GM23338 (cell line): Measurements from ENCODE around the gene CDYL. TPM values are rescaled to one million over a fixed set of nuclear protein-coding genes. Genes with fewer than 3 reads are reported as not detected.

Experiments used
- ATAC-seq: fragments of 200-7000 bp; cut with Tn5 transposase; 3 replicates; pipeline ENCODE4 v1.9.1; 2020
- DNase-seq: peaks from one replicate; pipeline ENCODE4 v3.0.0-alpha.2; 2015; ENCODE audit warnings: low spot score
- H2AFZ ChIP-seq: fragments of 200-600 bp; sonication (generic); 2 replicates; pipeline ENCODE4 v1.8.0; 2016; ENCODE audit warnings: antibody characterized with exemption, mild to moderate bottlenecking, moderate library complexity
- H3F3A ChIP-seq: fragments of 200-600 bp; sonication (generic); replicated peaks from 2 replicates; pipeline ENCODE4 v1.8.0; 2017; ENCODE audit warnings: antibody characterized with exemption, mixed run types, low read depth
- H3K27ac ChIP-seq: fragments of 200-600 bp; sonication (generic); 2 replicates; pipeline ENCODE4 v1.6.1; 2016; ENCODE audit warnings: low read depth
- H3K27me3 ChIP-seq: fragments of 200-600 bp; sonication (generic); 2 replicates; pipeline ENCODE4 v1.8.0; 2016; ENCODE audit warnings: mild to moderate bottlenecking, mixed run types, moderate library complexity; ENCODE audit not compliant: insufficient read depth
- H3K36me3 ChIP-seq: fragments of 200-600 bp; sonication (generic); 2 replicates; pipeline ENCODE4 v1.8.0; 2016; ENCODE audit warnings: mild to moderate bottlenecking; ENCODE audit not compliant: insufficient read depth
- H3K4me1 ChIP-seq: fragments of 200-600 bp; sonication (generic); 2 replicates; pipeline ENCODE4 v1.8.0; 2016; ENCODE audit warnings: mild to moderate bottlenecking, moderate library complexity; ENCODE audit not compliant: insufficient read depth
- H3K4me2 ChIP-seq: fragments of 200-600 bp; sonication (generic); 2 replicates; pipeline ENCODE4 v1.7.1; 2017; ENCODE audit warnings: mixed run types
- H3K4me3 ChIP-seq: fragments of 200-600 bp; sonication (generic); 2 replicates; pipeline ENCODE4 v1.6.1; 2016; ENCODE audit warnings: mixed run types
- H3K79me2 ChIP-seq: fragments of 200-600 bp; sonication (generic); replicated peaks from 2 replicates; pipeline ENCODE4 v1.8.0; 2017; ENCODE audit warnings: mild to moderate bottlenecking; ENCODE audit not compliant: insufficient read depth
- H3K9me2 ChIP-seq: fragments of 200-600 bp; sonication (generic); 2 replicates; pipeline ENCODE4 v1.8.0; 2017; ENCODE audit not compliant: insufficient read depth
- H4K20me1 ChIP-seq: fragments of 200-600 bp; sonication (generic); replicated peaks from 2 replicates; pipeline ENCODE4 v1.8.0; 2017; ENCODE audit warnings: mild to moderate bottlenecking; ENCODE audit not compliant: insufficient read depth
- H3K27ac Mint-ChIP-seq: 2 replicates; pipeline ENCODE4 v1.8.0; 2020; ENCODE audit warnings: inconsistent platforms, mild to moderate bottlenecking, moderate library complexity, mixed read lengths
- H3K27me3 Mint-ChIP-seq: 3 replicates; pipeline ENCODE4 v1.8.0; 2022; ENCODE audit warnings: low read depth, mild to moderate bottlenecking, moderate library complexity, mixed read lengths, inconsistent platforms; ENCODE audit not compliant: insufficient read depth, poor library complexity
- H3K36me3 Mint-ChIP-seq: 3 replicates; pipeline ENCODE4 v1.8.0; 2021; ENCODE audit warnings: low read depth, mild to moderate bottlenecking, inconsistent platforms, moderate library complexity, mixed read lengths
- H3K4me1 Mint-ChIP-seq: 3 replicates; pipeline ENCODE4 v1.8.0; 2020; ENCODE audit warnings: mild to moderate bottlenecking, inconsistent platforms, mixed read lengths
- H3K4me3 Mint-ChIP-seq: 3 replicates; pipeline ENCODE4 v1.8.0; 2021; ENCODE audit warnings: moderate library complexity, mild to moderate bottlenecking, inconsistent platforms, mixed read lengths
- H3K9me3 Mint-ChIP-seq: 3 replicates; pipeline ENCODE4 v1.8.0; 2020; ENCODE audit warnings: moderate library complexity, mild to moderate bottlenecking, inconsistent platforms, mixed read lengths
- CREB1 ChIP-seq: fragments of 250-450 bp; sonication (Bioruptor Pico); IDR thresholded peaks from 2 replicates; pipeline ENCODE4 v1.5.0; 2020; ENCODE audit warnings: low read depth, mild to moderate bottlenecking, moderate library complexity
- CTCF ChIP-seq, 2 experiments: fragments of 200-600 bp in 1 of 2; sonication (generic) in 1 of 2; conservative IDR thresholded peaks; 2 replicates each; pipeline versions ENCODE4 v1.5.1 to v1.6.1; 2016 to 2017; ENCODE audit warnings: antibody characterized with exemption in 2 of 2, low read depth in 2 of 2, mild to moderate bottlenecking in 2 of 2, moderate library complexity in 1 of 2
- EZH2 ChIP-seq: fragments of 200-600 bp; sonication (generic); IDR thresholded peaks from one replicate; pipeline ENCODE4 v1.8.0; 2017; ENCODE audit warnings: antibody characterized with exemption, mild to moderate bottlenecking, low read depth; ENCODE audit not compliant: unreplicated experiment
- EZH2phosphoT487 ChIP-seq: fragments of 200-600 bp; sonication (generic); IDR thresholded peaks from one replicate; pipeline ENCODE4 v1.8.1; 2018; ENCODE audit warnings: antibody characterized with exemption; ENCODE audit not compliant: unreplicated experiment
- JUNB ChIP-seq: IDR thresholded peaks from one replicate; pipeline ENCODE4 v1.6.1; 2016; ENCODE audit warnings: antibody characterized with exemption; ENCODE audit not compliant: unreplicated experiment
- NANOG ChIP-seq: IDR thresholded peaks from 2 replicates; pipeline ENCODE4 v1.6.1; 2016; ENCODE audit warnings: antibody characterized with exemption, borderline replicate concordance
- POLR2AphosphoS5 ChIP-seq: IDR thresholded peaks from 2 replicates; pipeline ENCODE4 v1.6.1; 2016; ENCODE audit warnings: antibody characterized with exemption, low read depth
- REST ChIP-seq: IDR thresholded peaks from one replicate; pipeline ENCODE4 v1.6.1; 2018; ENCODE audit warnings: antibody characterized with exemption; ENCODE audit not compliant: unreplicated experiment
- ZNF114 ChIP-seq: fragments of 250-450 bp; sonication (Bioruptor Pico); IDR thresholded peaks from 2 replicates; pipeline ENCODE4 v1.5.0; 2020; ENCODE audit warnings: mild to moderate bottlenecking, moderate library complexity
- ZNF331 ChIP-seq: fragments of 250-450 bp; sonication (Bioruptor Pico); IDR thresholded peaks from 2 replicates; pipeline ENCODE4 v1.5.0; 2020; ENCODE audit warnings: low read depth, mild to moderate bottlenecking, moderate library complexity
- ZNF462 ChIP-seq: fragments of 250-450 bp; sonication (Bioruptor Pico); IDR thresholded peaks from 2 replicates; pipeline ENCODE4 v1.5.0; 2020; ENCODE audit warnings: mild to moderate bottlenecking, moderate library complexity
- polyA plus RNA-seq: library from polyadenylated mRNA; unstranded; fragments of >200 nt; fragmentation: Nextera tagmentation; extraction: Ambion mirVana; gene quantifications from 2 replicates; pipeline ENCODE4 v1.2.1, GENCODE V29; 2016
- total RNA-seq: library from RNA; depleted of rRNA; stranded (reverse); fragments of >200 nt; shearing (Covaris generic); gene quantifications from 2 replicates; pipeline ENCODE4 v1.2.3, GENCODE V29; 2014

CDYL gene
- total and polyA plus RNA-seq, 2 experiments from 2014 or later: 67.2 to 128 TPM

- no peak for TF ChIP-seq CTCF (conservative IDR thresholded peaks at IDR 0.05; ENCODE audit: low read depth in 2 of 2)
Observed at GRCh38 chr6:4979426-4979825, 203.2 kb downstream of the CDYL start (continued).

GRCh38 chr6:4981761-4982160 lies 205.6 kb downstream of the CDYL start:
- H3F3A ChIP-seq: no peaks in the 10 kb centered on the region
- H3K9me2 ChIP-seq: peaks cover 10% of the 10 kb centered on the region
- no peaks in the 10 kb centered on the region for H3K4me1 ChIP-seq
- no peaks in the 10 kb centered on the region for H3K36me3 ChIP-seq
- DNase-seq (no peak), ATAC-seq (no peak)
- no peak overlapping the region; the same call in 1 of the 2 replicates for H2AFZ ChIP-seq
- no peaks in the 10 kb centered on the region for H3K79me2 ChIP-seq
- peaks cover 9% of the 10 kb centered on the region for H3K27me3 Mint-ChIP-seq
- H4K20me1 ChIP-seq: no peaks in the 10 kb centered on the region
- H3K27me3 ChIP-seq: no peaks in the 10 kb centered on the region
- H3K9me3 Mint-ChIP-seq: peaks cover 12% of the 10 kb centered on the region
- no peak overlapping the region for H3K27ac ChIP-seq
- peaks cover 12% of the 10 kb centered on the region; the same call in 2 of the 3 replicates for H3K4me1 Mint-ChIP-seq
- H3K4me3 ChIP-seq: no peak overlapping the region
- no peak overlapping the region for H3K4me3 Mint-ChIP-seq
- H3K27ac Mint-ChIP-seq: no peak overlapping the region
- peaks cover 4% of the 10 kb centered on the region for H3K36me3 Mint-ChIP-seq
- TF ChIP-seq REST (no peak), JUNB (no peak), EZH2 (no peak), CREB1 (CRISPR knock-in tag) (no peak), NANOG (no peak), EZH2phosphoT487 (no peak), POLR2AphosphoS5 (no peak), ZNF114 (CRISPR knock-in tag) (no peak), ZNF462 (CRISPR knock-in tag) (no peak), CTCF (conservative IDR thresholded peaks at IDR 0.05; ENCODE audit: low read depth in 2 of 2) (no peak), ZNF331 (CRISPR knock-in tag) (no peak)
- no peak overlapping the region for H3K4me2 ChIP-seq
